Fibroblast of villous mesenchyme (primary cell): ENCODE results near the gene LHX2. TPM values are rescaled to one million over a fixed set of nuclear protein-coding genes. Genes with fewer than 3 reads are reported as not detected.

ENCODE experiments used
- DNase-seq: peaks from one replicate; pipeline ENCODE4 v3.0.0-alpha.2; 2010; ENCODE audit warnings: low read depth
- H3K4me3 ChIP-seq: 2 replicates; pipeline ENCODE4 v1.5.1; 2011; ENCODE audit warnings: low read depth, mild to moderate bottlenecking, low read length
- CTCF ChIP-seq: IDR thresholded peaks from 2 replicates; pipeline ENCODE4 v1.5.1; 2012; ENCODE audit warnings: low read depth, mild to moderate bottlenecking, low read length; ENCODE audit not compliant: insufficient read depth
- total RNA-seq: library from RNA; depleted of rRNA; stranded (reverse); fragments of >200 nt; gene quantifications from 2 replicates; pipeline ENCODE4 v1.2.3, GENCODE V29; 2012

The LHX2 gene
- total RNA-seq, 1 donor, result not detected

GRCh38 chr9:124014956-124015660, 3.5 kb downstream of the LHX2 start:
- no peak for DNase-seq
- H3K4me3 ChIP-seq, result no peak overlapping the region
- no peak for TF ChIP-seq CTCF

- no peak for DNase-seq
- TF ChIP-seq CTCF, result no peak
- H3K4me3 ChIP-seq, result no peak overlapping the region
Measured at GRCh38 chr9:124015661-124016131, 4.1 kb downstream of the LHX2 start.

- no peak for TF ChIP-seq CTCF
- DNase-seq, result no peak
- H3K4me3 ChIP-seq, result no peak overlapping the region
Measured at GRCh38 chr9:124016175-124017050, 4.8 kb downstream of the LHX2 start.

GRCh38 chr9:124017051-124017928, 5.7 kb downstream of the LHX2 start:
- no peak for TF ChIP-seq CTCF
- no peak for DNase-seq
- H3K4me3 ChIP-seq, result no peak overlapping the region

- DNase-seq, result no peak
- no peak for TF ChIP-seq CTCF
- H3K4me3 ChIP-seq, result no peak overlapping the region
Measured at GRCh38 chr9:124017929-124018729, 6.6 kb downstream of the LHX2 start.
